Tibial nerve (tissue), 4 donors: ENCODE measurements around the gene ERAP2.

ENCODE experiments used
- CTCF ChIP-seq, 5 experiments: fragments of 200-600 bp in 3 of 5; fragments of 450-650 bp in 2 of 5; sonication (generic) in 3 of 5; IDR thresholded peaks; one replicate each; pipeline ENCODE4 v1.5.1; 2016 to 2019; ENCODE audit warnings: antibody characterized with exemption in 5 of 5, mild to moderate bottlenecking in 3 of 5, moderate library complexity in 2 of 5
- EP300 ChIP-seq, 2 donors: sonication (generic); formaldehyde crosslinking; IDR thresholded peaks; one replicate each; pipeline ENCODE4 v1.6.1; 2017; ENCODE audit warnings: antibody characterized with exemption in 2 of 2, mild to moderate bottlenecking in 1 of 2
- POLR2A ChIP-seq, 2 donors: fragments of 450-650 bp; IDR thresholded peaks; one replicate each; pipeline ENCODE4 v1.6.1; 2017; ENCODE audit warnings: antibody characterized with exemption in 2 of 2, mild to moderate bottlenecking in 2 of 2, moderate library complexity in 2 of 2

DNA sequence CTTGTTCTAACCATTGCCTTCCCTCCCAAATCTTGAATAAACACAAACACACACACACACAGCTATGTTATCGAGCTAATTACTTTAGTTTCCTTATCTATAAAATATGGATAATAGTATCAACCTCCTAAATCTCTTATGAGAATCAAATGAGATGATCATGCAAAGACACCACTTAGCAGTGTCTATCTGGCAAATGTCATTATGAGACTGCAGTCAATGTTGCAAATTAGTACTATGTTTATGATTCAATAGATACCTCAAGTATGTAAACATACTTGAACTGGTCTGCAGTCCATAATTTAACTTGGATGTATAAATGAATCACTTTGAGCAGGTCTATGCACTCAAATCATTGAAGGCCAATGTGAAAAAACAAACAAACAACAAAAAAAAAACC, 22.2 kb upstream of the ERAP2 start:
- TF ChIP-seq POLR2A (IDR thresholded peaks at IDR 0.05) = no peak
- no peak for TF ChIP-seq CTCF (IDR thresholded peaks at IDR 0.05)
- no peak for TF ChIP-seq EP300 (IDR thresholded peaks at IDR 0.05)
